Measurements from ENCODE around the gene KCNJ6.

- TF ChIP-seq, protein P1, sequence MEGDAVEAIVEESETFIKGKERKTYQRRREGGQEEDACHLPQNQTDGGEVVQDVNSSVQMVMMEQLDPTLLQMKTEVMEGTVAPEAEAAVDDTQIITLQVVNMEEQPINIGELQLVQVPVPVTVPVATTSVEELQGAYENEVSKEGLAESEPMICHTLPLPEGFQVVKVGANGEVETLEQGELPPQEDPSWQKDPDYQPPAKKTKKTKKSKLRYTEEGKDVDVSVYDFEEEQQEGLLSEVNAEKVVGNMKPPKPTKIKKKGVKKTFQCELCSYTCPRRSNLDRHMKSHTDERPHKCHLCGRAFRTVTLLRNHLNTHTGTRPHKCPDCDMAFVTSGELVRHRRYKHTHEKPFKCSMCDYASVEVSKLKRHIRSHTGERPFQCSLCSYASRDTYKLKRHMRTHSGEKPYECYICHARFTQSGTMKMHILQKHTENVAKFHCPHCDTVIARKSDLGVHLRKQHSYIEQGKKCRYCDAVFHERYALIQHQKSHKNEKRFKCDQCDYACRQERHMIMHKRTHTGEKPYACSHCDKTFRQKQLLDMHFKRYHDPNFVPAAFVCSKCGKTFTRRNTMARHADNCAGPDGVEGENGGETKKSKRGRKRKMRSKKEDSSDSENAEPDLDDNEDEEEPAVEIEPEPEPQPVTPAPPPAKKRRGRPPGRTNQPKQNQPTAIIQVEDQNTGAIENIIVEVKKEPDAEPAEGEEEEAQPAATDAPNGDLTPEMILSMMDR (IDR thresholded peaks at IDR 0.05): no peak
- no peak for TF ChIP-seq POLR2A (IDR thresholded peaks at IDR 0.05)
Observed at GRCh38 chr21:37770461-37770860, 145.8 kb downstream of the KCNJ6 start.

All from uterus (tissue), 2 donors.